Type B pancreatic cell (in vitro differentiated cells): ENCODE data around the gene KITLG. TPM values are rescaled to one million over a fixed set of nuclear protein-coding genes. Genes with fewer than 3 reads are reported as not detected.

Experiments used
- DNase-seq: peaks from one replicate; pipeline ENCODE4 v3.0.0; 2021; ENCODE audit warnings: mixed read lengths; ENCODE audit not compliant: unreplicated experiment; ENCODE audit errors: extremely low spot score
- H3K27ac Mint-ChIP-seq: 2 replicates; pipeline ENCODE4 v1.8.0; 2021; ENCODE audit warnings: mild to moderate bottlenecking, mixed read lengths
- H3K27me3 Mint-ChIP-seq: 2 replicates; pipeline ENCODE4 v1.8.0; 2021; ENCODE audit warnings: mixed read lengths
- H3K36me3 Mint-ChIP-seq: 2 replicates; pipeline ENCODE4 v1.8.0; 2021; ENCODE audit warnings: mixed read lengths
- H3K4me1 Mint-ChIP-seq: one replicate; pipeline ENCODE4 v1.8.0; 2021; ENCODE audit warnings: mixed read lengths; ENCODE audit not compliant: unreplicated experiment
- H3K4me3 Mint-ChIP-seq: 2 replicates; pipeline ENCODE4 v1.8.0; 2021; ENCODE audit warnings: mild to moderate bottlenecking, mixed read lengths
- H3K9me3 Mint-ChIP-seq: 2 replicates; pipeline ENCODE4 v1.8.0; 2021; ENCODE audit warnings: mixed read lengths
- total RNA-seq: library from RNA; stranded (reverse); gene quantifications from 2 replicates; pipeline ENCODE4 v1.2.1, GENCODE V29; 2021; ENCODE audit warnings: low replicate concordance
- TF ChIP-seq, protein P1 (sequence below): fragments of 200-600 bp; sonication (generic); conservative IDR thresholded peaks from 2 replicates; pipeline ENCODE4 v1.5.0; 2021; ENCODE audit warnings: antibody characterized with exemption, mild to moderate bottlenecking

KITLG gene
- total RNA-seq, 1 donor from 2014 or later, result 35.6 TPM

DNA sequence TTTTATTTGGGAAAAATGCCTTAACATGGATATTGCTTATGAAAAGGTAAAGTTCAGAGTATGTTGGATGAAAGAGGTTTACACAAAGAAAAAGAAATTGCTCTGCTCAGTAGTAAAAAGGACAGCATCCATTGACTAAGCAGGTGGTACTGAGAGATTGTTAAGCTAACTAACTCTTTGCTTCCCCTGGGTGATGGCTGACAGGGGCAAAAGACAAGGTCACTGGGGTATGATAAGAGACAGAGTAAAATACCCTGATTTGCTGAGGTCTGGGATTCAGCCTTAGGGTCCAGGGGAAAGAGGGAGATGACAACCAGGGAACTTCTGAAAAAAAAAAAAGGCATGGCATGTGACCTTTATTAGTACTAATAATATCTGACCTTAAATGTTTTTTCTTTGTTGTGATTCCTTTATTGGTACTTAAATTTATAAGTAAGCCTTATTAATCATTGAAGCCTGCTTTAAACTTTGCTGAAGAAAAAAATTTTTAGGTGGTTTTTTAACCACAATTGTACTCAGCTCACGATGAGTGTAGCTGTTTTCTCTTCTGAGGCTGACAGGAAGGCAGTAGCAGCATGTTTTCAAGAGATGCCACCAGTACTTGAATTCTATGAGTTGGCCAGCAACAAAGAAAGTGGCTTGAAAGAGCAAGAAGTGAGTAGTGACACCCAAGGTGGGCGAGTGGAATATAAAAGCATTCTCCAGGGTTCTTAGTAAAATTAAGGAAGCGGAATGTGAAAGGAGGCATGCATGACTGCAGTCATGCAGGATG is 43.7 kb upstream of the KITLG start:
- Mint-ChIP-seq H3K27ac (no peak overlapping the region), H3K36me3 (no peaks in the 10 kb centered on the region), H3K27me3 (no peaks in the 10 kb centered on the region), H3K4me3 (no peak overlapping the region), H3K9me3 (no peaks in the 10 kb centered on the region), H3K4me1 (peaks cover 23% of the 10 kb centered on the region)
- TF ChIP-seq, protein P1, sequence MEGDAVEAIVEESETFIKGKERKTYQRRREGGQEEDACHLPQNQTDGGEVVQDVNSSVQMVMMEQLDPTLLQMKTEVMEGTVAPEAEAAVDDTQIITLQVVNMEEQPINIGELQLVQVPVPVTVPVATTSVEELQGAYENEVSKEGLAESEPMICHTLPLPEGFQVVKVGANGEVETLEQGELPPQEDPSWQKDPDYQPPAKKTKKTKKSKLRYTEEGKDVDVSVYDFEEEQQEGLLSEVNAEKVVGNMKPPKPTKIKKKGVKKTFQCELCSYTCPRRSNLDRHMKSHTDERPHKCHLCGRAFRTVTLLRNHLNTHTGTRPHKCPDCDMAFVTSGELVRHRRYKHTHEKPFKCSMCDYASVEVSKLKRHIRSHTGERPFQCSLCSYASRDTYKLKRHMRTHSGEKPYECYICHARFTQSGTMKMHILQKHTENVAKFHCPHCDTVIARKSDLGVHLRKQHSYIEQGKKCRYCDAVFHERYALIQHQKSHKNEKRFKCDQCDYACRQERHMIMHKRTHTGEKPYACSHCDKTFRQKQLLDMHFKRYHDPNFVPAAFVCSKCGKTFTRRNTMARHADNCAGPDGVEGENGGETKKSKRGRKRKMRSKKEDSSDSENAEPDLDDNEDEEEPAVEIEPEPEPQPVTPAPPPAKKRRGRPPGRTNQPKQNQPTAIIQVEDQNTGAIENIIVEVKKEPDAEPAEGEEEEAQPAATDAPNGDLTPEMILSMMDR, result no peak
- no peak for DNase-seq

DNA sequence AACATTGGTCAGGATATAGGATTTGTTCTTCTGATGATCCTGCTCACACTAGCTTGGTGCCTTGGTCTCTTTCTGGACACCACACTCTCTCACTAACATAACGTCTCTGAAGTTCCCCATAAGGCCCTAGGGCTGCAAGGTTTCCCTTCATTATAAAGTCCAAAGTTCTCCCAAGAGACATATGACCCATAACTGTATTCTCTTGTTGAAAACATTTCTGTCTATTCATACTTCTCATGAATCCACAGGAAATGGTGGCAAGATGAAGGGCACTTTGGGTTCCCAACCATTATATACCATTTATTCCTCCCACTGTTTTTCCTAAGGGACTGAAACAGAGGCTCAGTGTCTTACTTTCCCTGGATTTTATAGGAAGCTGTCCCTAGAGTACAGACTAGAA is 37.1 kb upstream of the KITLG start:
- Mint-ChIP-seq H3K27ac (no peak overlapping the region), H3K4me1 (no peaks in the 10 kb centered on the region), H3K36me3 (no peaks in the 10 kb centered on the region), H3K9me3 (peaks cover 5% of the 10 kb centered on the region), H3K27me3 (no peaks in the 10 kb centered on the region), H3K4me3 (no peak overlapping the region)
- no peak for DNase-seq
- TF ChIP-seq, protein P1, result no peak

DNA sequence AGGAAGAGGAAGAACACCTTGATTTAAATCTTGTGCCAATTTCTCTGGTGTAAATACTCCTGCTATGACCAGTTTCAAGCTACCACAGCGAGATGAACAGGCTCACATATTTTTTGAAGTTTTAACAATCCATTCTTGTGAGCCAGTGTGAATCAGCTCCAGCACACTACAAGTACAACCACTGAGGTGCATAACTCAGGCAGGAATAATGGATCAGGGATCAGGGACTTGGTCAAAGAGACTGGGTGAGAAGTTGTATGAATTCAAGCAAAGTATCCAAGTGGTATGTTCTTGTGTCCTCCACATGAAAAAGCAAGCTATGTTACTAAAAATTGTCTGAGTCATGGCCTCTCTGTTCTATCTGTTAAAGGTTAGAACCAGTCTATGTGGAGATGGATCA is 35.2 kb upstream of the KITLG start:
- no peaks in the 10 kb centered on the region for H3K27me3 Mint-ChIP-seq
- TF ChIP-seq, protein P1, result no peak
- no peak overlapping the region for H3K4me3 Mint-ChIP-seq
- no peak for DNase-seq
- no peak overlapping the region for H3K27ac Mint-ChIP-seq
- H3K9me3 Mint-ChIP-seq, result peaks cover 10% of the 10 kb centered on the region
- H3K36me3 Mint-ChIP-seq, result no peaks in the 10 kb centered on the region
- H3K4me1 Mint-ChIP-seq, result no peaks in the 10 kb centered on the region

DNA sequence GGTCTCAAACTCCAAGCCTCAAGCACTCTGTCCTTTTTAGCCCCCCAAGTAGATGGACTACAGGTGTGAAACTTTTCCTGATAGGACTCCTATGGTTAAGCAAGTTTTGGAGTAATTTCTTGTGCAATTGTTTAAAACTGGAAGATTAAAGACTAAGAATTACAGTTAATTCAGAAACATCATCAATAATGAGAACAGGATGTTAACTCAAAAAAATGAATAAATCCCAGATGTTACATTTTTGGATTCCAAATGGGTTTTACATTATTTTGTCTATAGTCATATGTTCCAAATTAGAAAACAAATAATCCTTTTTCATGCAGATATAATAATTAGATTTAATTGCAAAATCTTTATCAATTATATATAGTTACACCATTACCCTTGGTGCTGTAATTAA is 24.4 kb upstream of the KITLG start:
- Mint-ChIP-seq H3K36me3 (peaks cover 4% of the 10 kb centered on the region), H3K4me3 (no peak overlapping the region), H3K4me1 (no peaks in the 10 kb centered on the region), H3K9me3 (peaks cover 10% of the 10 kb centered on the region), H3K27ac (no peak overlapping the region), H3K27me3 (no peaks in the 10 kb centered on the region)
- TF ChIP-seq, protein P1, result no peak
- DNase-seq, result no peak

DNA sequence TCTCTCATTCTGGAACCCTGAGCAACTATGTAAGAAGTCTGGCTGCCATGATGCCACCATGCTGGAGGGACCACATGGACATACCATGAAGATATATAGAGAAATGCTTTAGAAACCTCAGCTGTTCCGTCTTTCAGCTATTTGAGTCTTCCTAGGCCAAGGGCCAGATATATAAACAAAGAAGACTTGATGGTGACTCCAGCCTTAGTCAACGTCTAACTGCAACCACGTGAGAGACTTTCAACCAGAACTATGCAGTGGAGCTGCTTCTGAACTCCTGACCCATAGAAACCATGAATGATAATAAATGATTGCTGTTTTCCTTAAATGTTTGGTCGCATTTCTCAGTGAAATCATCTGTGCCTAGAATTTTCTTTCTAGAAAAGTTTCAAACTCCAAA is 20.0 kb upstream of the KITLG start:
- Mint-ChIP-seq H3K27ac (no peak overlapping the region), H3K27me3 (no peaks in the 10 kb centered on the region), H3K36me3 (no peaks in the 10 kb centered on the region), H3K4me1 (peaks cover under 1% of the 10 kb centered on the region), H3K9me3 (no peaks in the 10 kb centered on the region), H3K4me3 (no peak overlapping the region)
- TF ChIP-seq, protein P1, result no peak
- no peak for DNase-seq

DNA sequence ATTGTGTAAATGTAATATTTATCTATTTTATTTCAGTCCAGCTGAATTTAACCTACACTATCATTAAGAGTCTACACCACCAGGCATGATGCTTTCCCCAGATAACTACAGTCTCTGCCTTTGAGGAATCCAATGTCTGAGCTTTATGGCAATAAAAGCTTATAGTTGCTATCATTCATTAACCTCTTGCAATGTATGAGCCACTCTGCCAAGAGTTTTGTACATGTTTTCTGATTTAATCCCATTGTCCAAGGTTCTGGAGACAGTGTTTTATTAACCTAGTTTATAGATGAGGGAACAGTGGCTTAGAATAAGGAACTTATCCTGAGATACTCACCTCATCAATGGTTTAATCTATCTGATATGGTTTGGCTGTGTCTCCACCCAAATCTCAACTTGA is 17.1 kb upstream of the KITLG start:
- no peaks in the 10 kb centered on the region for H3K9me3 Mint-ChIP-seq
- H3K4me3 Mint-ChIP-seq, result no peak overlapping the region
- TF ChIP-seq, protein P1, result no peak
- no peak overlapping the region for H3K27ac Mint-ChIP-seq
- H3K27me3 Mint-ChIP-seq, result no peaks in the 10 kb centered on the region
- peaks cover 3% of the 10 kb centered on the region for H3K4me1 Mint-ChIP-seq
- no peaks in the 10 kb centered on the region for H3K36me3 Mint-ChIP-seq
- no peak for DNase-seq
